Adrenal gland (tissue), 12 donors: ENCODE measurements around the gene REL. TPM values are rescaled to one million over a fixed set of nuclear protein-coding genes. Genes with fewer than 3 reads are reported as not detected.
"Not testable (repeated sequence)": the region's sequence is repeated elsewhere in the genome, so short reads cannot be mapped to it uniquely, and the experiment has no call there.

Experiments used
- DNase-seq, 7 donors: peaks; one replicate each; pipeline ENCODE4 v3.0.0-alpha.2; 2019 to 2020
- H3K27ac ChIP-seq, 5 donors: fragments of 200-600 bp; sonication (generic) in 4 of 5; 1 replicate in 3 of 5; 2 replicates in 2 of 5; pipeline versions ENCODE4 v1.5.1 to v1.8.0; 2016 to 2020; ENCODE audit warnings: mild to moderate bottlenecking in 1 of 5
- H3K27me3 ChIP-seq: fragments of 200-600 bp; 2 replicates; pipeline ENCODE4 v1.8.0; 2021
- H3K36me3 ChIP-seq, 2 donors: fragments of 200-600 bp; replicated peaks in 1 of 2; 1 replicate in 1 of 2; 2 replicates in 1 of 2; pipeline versions ENCODE4 v1.5.1 to v1.8.0; 2018 to 2022
- H3K4me1 ChIP-seq, 2 donors: fragments of 200-600 bp; replicated peaks in 1 of 2; 1 replicate in 1 of 2; 2 replicates in 1 of 2; pipeline versions ENCODE4 v1.5.1 to v1.8.0; 2018 to 2021
- H3K4me3 ChIP-seq, 4 donors: fragments of 200-600 bp; sonication (generic) in 3 of 4; one replicate each; pipeline ENCODE4 v1.5.1; 2016 to 2018
- H3K9me3 ChIP-seq, 3 donors: fragments of 200-600 bp; sonication (generic) in 1 of 3; replicated peaks in 1 of 3; 1 replicate in 2 of 3; 2 replicates in 1 of 3; pipeline versions ENCODE4 v1.5.1 to v1.8.0; 2016 to 2021
- POLR2A ChIP-seq, 2 donors: fragments of 450-650 bp; IDR thresholded peaks; one replicate each; pipeline ENCODE4 v1.6.1; 2017; ENCODE audit warnings: antibody characterized with exemption in 2 of 2, mild to moderate bottlenecking in 2 of 2, moderate library complexity in 1 of 2
- WGBS, 4 donors: extraction: QIAGEN DNeasy Blood & Tissue Kit in 2 of 4; methylation state at CpG; one replicate each; pipeline versions ENCODE4 v1.1.5 to v1.1.7; 2013 to 2017; 5-methylcytosine and 5-hydroxymethylcytosine counted together
- intact Hi-C, 2 donors: fragments of 100-400 bp; cut with DNase I; formaldehyde crosslinking; loops; one replicate each; pipeline versions ENCODE4 v1.14.1 to v1.15.0; 2022 to 2023
- polyA plus RNA-seq, 3 donors: library from polyadenylated mRNA; stranded (reverse); fragments of 200-250 nt in 2 of 3; fragments of 350-450 nt in 1 of 3; fragmentation: Illumina TruSeq in 1 of 3; extraction: RNeasy Lipid Tissue Mini Kit (QIAGEN cat#74804) in 1 of 3; gene quantifications; one replicate each; pipeline ENCODE4 v1.2.3, GENCODE V29; 2013 to 2014
- total RNA-seq, 9 donors: library from RNA; depleted of rRNA in 4 of 9; stranded (reverse); fragments of >200 nt in 4 of 9; fragments of 120-200 nt in 1 of 9; fragmentation: NEBNext Ultra II Directional in 1 of 9; extraction: Animal tissue kit (Norgen Biotek cat#: 25700) in 1 of 9; gene quantifications; one replicate each; pipeline versions ENCODE4 v1.1.0 to v1.2.4, GENCODE V29; 2013 to 2023
- TF ChIP-seq, protein P1 (sequence below), 6 experiments: fragments of 450-650 bp in 4 of 6; fragments of 200-600 bp in 2 of 6; sonication (generic) in 1 of 6; IDR thresholded peaks; 1 replicate in 5 of 6; 2 replicates in 1 of 6; pipeline versions ENCODE4 v1.5.1 to v1.8.0; 2016 to 2021; ENCODE audit warnings: antibody characterized with exemption in 6 of 6, mild to moderate bottlenecking in 2 of 6, moderate library complexity in 1 of 6
- donor health status: healthy with polysubstance abuse.
- donor health status: Bipolar disorder and iron deficiency.
- donor health status: DM: yes; HTN: yes; CAD: no.
- donor health status: DM: no; HTN: no; CAD: no.
- donor health status: DM: no; HTN: no; CAD: no.
- donor health status: DM: yes; HTN: yes; CAD: no.

The REL gene
- total and polyA plus RNA-seq, 12 donors: 0.51 to 15.0 (median 9.8) TPM

DNA sequence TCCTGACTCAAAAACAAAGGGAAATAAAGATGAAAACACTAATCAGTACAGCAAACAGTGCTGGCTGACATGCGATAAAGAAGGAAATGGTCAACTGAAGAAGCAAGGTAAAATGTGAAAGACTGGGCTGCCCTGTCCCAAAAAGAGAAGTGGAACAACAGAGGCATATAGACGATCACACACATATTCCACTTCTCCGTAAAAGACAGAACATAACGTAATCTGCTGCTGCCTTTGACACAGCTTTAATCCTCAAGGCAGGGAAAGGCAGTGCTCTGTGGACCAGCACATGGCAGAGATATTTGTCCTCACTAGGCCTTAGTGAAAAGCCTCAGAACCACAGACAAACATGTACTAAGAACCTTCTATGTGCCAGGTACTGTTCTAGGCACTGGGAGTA lies 24.3 kb upstream of the REL start:
- no peaks in the 10 kb centered on the region for H3K9me3 ChIP-seq
- no peaks in the 10 kb centered on the region for H3K4me1 ChIP-seq
- no peak overlapping the region for H3K27ac ChIP-seq
- H3K4me3 ChIP-seq: no peak overlapping the region
- 76 to 86% (median 86%) methylated on average over 4 of the region's 4 CpGs for WGBS, 4 donors
- TF ChIP-seq, protein P1, sequence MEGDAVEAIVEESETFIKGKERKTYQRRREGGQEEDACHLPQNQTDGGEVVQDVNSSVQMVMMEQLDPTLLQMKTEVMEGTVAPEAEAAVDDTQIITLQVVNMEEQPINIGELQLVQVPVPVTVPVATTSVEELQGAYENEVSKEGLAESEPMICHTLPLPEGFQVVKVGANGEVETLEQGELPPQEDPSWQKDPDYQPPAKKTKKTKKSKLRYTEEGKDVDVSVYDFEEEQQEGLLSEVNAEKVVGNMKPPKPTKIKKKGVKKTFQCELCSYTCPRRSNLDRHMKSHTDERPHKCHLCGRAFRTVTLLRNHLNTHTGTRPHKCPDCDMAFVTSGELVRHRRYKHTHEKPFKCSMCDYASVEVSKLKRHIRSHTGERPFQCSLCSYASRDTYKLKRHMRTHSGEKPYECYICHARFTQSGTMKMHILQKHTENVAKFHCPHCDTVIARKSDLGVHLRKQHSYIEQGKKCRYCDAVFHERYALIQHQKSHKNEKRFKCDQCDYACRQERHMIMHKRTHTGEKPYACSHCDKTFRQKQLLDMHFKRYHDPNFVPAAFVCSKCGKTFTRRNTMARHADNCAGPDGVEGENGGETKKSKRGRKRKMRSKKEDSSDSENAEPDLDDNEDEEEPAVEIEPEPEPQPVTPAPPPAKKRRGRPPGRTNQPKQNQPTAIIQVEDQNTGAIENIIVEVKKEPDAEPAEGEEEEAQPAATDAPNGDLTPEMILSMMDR (IDR thresholded peaks at IDR 0.05): no peak
- no peak for TF ChIP-seq POLR2A (IDR thresholded peaks at IDR 0.05)
- DNase-seq: no peak
- H3K36me3 ChIP-seq: no peaks in the 10 kb centered on the region
- intact Hi-C loops: no loop called here
- no peaks in the 10 kb centered on the region for H3K27me3 ChIP-seq

DNA sequence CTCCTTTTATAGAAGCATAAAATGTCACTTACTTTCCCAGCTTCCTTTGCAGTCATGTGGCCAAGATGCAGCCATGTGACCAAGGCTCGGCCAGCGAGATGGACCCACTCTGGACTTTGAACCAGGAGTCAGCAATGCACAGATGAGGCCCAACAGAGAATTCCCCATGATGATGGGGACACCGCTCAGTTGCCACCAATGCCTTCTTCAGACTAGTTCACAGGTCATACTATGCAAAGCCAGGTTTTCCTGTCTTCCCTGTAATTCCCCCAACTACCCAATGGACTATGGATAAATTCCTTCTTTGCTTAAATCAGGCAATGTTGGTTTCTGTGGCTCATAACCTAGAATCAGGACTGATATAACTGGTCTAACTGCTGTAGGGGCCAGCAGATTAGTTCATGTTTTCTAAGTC lies 22.5 kb upstream of the REL start:
- intact Hi-C loops: no loop called here
- no peaks in the 10 kb centered on the region for H3K9me3 ChIP-seq
- H3K4me1 ChIP-seq: no peaks in the 10 kb centered on the region
- no peaks in the 10 kb centered on the region for H3K27me3 ChIP-seq
- H3K36me3 ChIP-seq: no peaks in the 10 kb centered on the region
- no peak overlapping the region for H3K4me3 ChIP-seq
- TF ChIP-seq, protein P1 (IDR thresholded peaks at IDR 0.05): no peak
- no peak for TF ChIP-seq POLR2A (IDR thresholded peaks at IDR 0.05)
- 89 to 97% (median 96%) methylated on average over 3 of the region's 3 CpGs for WGBS, 4 donors
- no peak overlapping the region for H3K27ac ChIP-seq
- DNase-seq: no peak

DNA sequence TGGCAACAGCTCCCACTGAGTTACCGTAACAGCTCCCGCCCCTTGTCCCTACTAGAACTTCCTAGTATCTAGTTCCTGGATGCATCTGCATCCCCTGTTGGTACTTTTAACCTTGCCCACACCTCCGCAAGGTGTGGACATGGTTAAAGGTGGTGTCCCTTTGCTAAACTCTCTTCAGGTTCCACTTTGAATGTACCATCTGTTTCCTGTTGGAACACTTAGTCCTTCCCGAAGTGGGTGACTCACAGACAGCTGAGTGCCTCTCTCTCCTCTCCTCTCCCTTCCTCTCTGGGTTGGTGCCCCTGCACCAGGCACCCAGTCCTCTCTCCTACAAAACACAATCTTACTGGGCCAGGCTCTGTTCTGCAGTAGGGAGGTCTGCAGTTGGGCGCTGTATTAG lies 19.6 kb upstream of the REL start:
- no peak for TF ChIP-seq POLR2A (IDR thresholded peaks at IDR 0.05)
- TF ChIP-seq, protein P1 (IDR thresholded peaks at IDR 0.05): no peak
- no peak for DNase-seq
- Histone ChIP-seq H3K36me3 (no peaks in the 10 kb centered on the region), H3K4me3 (no peak overlapping the region), H3K27ac (no peak overlapping the region), H3K9me3 (no peaks in the 10 kb centered on the region), H3K4me1 (no peaks in the 10 kb centered on the region), H3K27me3 (no peaks in the 10 kb centered on the region)
- intact Hi-C loops: no loop called here
- WGBS, 4 donors: 77 to 90% (median 82%) methylated on average over 5 of the region's 5 CpGs

DNA sequence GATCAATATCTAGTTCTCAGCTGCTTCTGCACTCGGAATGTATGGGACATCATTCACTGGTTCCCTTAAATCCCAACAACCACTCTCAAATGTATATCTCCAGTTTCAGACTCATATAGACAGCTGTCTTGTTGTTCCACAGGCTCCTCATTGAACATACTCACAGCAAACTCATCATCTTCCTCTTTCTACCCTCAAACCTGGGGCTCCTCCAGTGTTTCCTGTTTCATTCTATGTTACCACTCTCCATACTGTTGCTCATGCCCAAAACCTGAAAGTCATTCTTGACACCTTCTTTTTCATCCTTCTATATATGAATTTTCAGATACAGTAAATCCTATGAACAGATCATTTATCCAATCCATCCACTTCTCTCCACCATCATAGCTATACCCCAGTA lies 18.7 kb upstream of the REL start:
- H3K36me3 ChIP-seq: no peaks in the 10 kb centered on the region
- 83 to 88% (median 84%) methylated on average over 1 of the region's 1 CpG for WGBS, 4 donors
- no peak overlapping the region for H3K4me3 ChIP-seq
- H3K27ac ChIP-seq: no peak overlapping the region
- H3K9me3 ChIP-seq: no peaks in the 10 kb centered on the region
- no peaks in the 10 kb centered on the region for H3K27me3 ChIP-seq
- DNase-seq: no peak
- intact Hi-C loops: no loop called here
- no peak for TF ChIP-seq POLR2A (IDR thresholded peaks at IDR 0.05)
- TF ChIP-seq, protein P1 (IDR thresholded peaks at IDR 0.05): no peak
- peaks cover 0 to 6% of the 10 kb centered on the region in 2 donors for H3K4me1 ChIP-seq

DNA sequence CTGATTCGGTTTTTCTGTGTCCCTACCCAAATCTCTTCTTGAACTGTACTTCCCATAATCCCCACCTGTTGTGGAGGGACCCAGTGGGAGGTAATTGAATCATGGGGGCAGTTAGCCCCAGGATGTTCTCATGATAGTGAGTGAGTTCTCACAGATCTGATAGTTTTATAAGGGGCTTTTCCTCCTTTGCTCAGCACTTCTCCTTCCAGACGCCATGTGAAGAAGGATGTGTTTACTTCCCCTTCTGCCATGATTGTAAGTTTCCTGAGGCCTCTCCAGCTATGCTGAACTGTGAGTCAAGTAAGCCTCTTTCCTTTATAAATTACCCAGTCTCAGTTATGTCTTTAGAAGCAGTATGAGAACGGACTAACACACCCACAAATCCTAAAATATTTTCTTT lies 16.0 kb upstream of the REL start:
- intact Hi-C loops, DNase-seq, H3K36me3 ChIP-seq, H3K27ac ChIP-seq, H3K9me3 ChIP-seq, H3K4me3 ChIP-seq, H3K4me1 ChIP-seq, H3K27me3 ChIP-seq: not testable (repeated sequence)
- WGBS, 4 donors: 73 to 85% (median 78%) methylated on average over 3 of the region's 3 CpGs
